Skeletal muscle cell (primary cell): ENCODE measurements around the gene PRKACA.

Experiments used
- DNase-seq: peaks from one replicate; pipeline ENCODE4 v3.0.0-alpha.2; 2010; ENCODE audit warnings: low read depth
- H3K4me3 ChIP-seq: 2 replicates; pipeline ENCODE4 v1.5.1; 2011; ENCODE audit warnings: low read depth, mild to moderate bottlenecking, control low read depth, low read length, moderate library complexity

The PRKACA gene

GRCh38 chr19:14081797-14082674 lies 35.5 kb downstream of the PRKACA start:
- no peak for DNase-seq

GRCh38 chr19:14080887-14081796 lies 36.4 kb downstream of the PRKACA start:
- peak overlapping the region; percentile 77 for H3K4me3 ChIP-seq
- peak; percentile 95 for DNase-seq

More at GRCh38 chr19:14081797-14082674, 35.5 kb downstream of the PRKACA start:
- H3K4me3 ChIP-seq: peak overlapping the region; percentile 77

- DNase-seq: no peak
- H3K4me3 ChIP-seq: no peak overlapping the region
Observed at GRCh38 chr19:14078411-14078810, 39.2 kb downstream of the PRKACA start.

DNA sequence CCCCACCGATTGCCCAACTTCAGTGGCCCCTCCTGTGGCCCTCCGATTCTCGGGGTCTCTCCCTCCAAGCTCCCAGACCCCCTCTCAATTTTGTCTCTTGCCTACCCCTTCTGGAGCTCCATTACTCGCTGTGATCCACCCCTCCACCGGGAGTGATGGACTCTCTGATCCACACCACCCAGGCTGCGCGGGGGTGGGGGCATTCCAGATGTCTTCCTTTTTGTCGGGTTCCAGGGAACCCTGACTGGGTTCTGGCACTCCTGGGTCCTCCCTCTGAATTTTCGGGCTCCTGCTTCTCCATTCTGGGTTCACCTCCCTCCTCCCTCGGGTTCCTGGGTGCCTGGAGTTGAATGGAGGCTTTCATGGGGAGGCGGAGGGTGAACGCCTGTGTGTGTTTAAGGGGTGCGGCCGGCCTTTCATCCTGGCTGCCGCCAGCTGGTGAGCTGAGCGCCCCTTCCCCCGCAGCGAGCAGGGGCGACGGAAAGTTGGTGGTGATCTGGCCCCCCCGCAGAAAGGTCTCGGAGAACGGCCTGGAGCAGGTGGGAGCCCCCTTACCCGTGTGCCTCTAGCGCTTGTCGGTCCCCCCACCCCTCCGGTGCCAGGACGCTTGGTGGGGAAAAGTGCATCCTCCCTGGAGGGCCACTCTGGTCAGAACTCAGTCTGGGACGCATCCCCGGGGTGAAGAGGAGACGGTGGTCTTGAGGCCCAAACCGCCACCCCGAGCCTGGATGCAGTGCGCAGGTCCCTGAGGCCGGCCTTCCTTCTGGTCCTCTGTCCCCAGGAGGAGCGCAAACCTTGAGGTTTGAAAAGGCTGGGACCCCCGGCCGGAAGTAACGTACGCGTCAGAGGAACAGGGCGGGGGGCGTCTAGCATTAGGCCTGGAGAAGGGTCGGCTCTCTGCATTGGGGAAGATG lies 43.4 kb downstream of the PRKACA start:
- no peak for DNase-seq
- peak overlapping the region; percentile 62 for H3K4me3 ChIP-seq

DNA sequence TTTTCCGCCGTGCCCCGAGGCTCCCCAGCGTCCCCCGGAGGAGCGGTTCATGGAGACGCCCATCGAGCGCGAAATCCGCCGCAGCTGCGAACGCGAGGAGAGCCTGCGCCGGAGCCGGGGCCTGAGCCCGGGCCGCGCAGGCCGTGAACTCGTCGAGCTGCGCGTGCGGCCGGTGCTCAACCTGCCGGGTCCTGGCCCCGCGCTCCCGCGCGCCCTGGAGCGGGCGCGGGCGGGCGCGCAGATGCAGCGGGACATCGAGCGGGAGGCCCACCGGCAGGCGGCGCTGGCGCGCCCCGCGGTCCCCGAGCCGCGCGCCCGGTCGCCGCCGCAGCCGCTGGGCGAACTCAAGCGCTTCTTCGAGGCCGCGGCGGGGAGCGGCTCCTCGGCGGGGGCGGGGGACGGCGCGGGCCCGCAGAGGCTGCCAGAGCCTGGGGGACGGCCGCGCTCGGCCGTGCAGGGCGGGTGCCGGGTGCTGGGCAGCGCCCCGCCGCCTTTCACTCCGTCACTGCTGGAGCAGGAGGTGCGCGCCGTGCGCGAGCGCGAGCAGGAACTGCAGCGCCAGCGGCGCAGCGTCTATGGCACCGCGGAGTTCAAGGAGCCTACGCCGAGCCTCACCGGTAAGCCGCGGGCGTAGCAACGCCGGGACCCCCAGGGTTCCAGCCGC lies 44.2 kb downstream of the PRKACA start:
- no peak for DNase-seq
- H3K4me3 ChIP-seq: peak overlapping the region; percentile 62

GRCh38 chr19:14072535-14073260 lies 44.9 kb downstream of the PRKACA start, which contains the start of gene MISP3:
TSS of gene MISP3 (plus strand) at chr19:14072786. CDS start at chr19:14073310, 524 bp downstream.
- no peak for DNase-seq

GRCh38 chr19:14070268-14071050 lies 47.1 kb downstream of the PRKACA start:
- no peak for DNase-seq
- H3K4me3 ChIP-seq: no peak overlapping the region

More at GRCh38 chr19:14072535-14073260, 44.9 kb downstream of the PRKACA start, which contains the start of gene MISP3:
- peak within 1 kb of the TSS; percentile 62 for H3K4me3 ChIP-seq

- H3K4me3 ChIP-seq: no peak overlapping the region
- DNase-seq: no peak
Observed at GRCh38 chr19:14066134-14066533, 51.4 kb downstream of the PRKACA start.

- no peak for DNase-seq
- no peak overlapping the region for H3K4me3 ChIP-seq
Observed at GRCh38 chr19:14063105-14063504, 54.5 kb downstream of the PRKACA start.

- no peak for DNase-seq
- no peak overlapping the region for H3K4me3 ChIP-seq
Observed at GRCh38 chr19:14062558-14062855, 55.1 kb downstream of the PRKACA start.

DNA sequence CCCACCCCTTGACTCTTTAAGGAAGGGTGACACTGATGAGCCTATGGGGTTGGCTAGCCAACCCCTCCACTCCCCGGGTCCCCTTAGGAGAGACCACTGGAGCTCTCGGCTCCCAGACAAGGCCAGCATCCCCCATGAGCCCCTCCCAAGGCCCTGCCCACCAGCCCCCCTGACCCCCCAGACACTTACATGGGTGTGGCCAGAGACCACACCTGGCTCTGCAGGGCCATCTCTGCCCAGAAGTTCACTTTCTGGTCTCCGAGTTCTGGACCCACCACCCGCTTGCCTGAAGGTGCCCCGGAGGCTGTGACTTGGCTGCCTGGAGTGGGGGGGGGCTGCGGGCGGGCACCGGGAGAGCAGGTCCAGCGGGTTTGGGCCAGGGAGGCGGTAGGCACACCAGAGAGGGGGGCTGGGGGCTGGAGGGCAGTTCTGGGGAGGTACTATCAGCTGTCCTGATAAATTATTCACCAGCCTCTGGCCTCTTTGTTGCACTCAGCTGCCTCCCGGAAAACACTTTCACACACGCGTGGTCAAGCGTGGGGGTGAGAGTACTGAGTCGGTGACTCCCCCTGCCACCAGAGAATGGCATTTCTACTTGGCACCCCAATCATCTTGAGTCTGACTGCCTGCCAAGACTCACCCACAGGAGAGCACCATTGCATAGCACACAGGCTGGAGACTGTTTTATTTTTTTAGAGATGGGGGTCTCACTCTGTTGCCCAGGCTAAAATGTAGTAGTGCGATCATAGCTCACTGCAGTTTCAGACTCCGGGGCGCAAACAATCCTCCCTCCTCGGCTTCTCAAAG lies 55.6 kb downstream of the PRKACA start, which contains the start of gene PALM3:
Gene PALM3, minus strand, starts transcription at position 326 of the 807 bp plus-strand sequence. Its CDS starts 96 bp downstream, at position 230.
- DNase-seq: no peak
- H3K4me3 ChIP-seq: no peak within 1 kb of the TSS

DNA sequence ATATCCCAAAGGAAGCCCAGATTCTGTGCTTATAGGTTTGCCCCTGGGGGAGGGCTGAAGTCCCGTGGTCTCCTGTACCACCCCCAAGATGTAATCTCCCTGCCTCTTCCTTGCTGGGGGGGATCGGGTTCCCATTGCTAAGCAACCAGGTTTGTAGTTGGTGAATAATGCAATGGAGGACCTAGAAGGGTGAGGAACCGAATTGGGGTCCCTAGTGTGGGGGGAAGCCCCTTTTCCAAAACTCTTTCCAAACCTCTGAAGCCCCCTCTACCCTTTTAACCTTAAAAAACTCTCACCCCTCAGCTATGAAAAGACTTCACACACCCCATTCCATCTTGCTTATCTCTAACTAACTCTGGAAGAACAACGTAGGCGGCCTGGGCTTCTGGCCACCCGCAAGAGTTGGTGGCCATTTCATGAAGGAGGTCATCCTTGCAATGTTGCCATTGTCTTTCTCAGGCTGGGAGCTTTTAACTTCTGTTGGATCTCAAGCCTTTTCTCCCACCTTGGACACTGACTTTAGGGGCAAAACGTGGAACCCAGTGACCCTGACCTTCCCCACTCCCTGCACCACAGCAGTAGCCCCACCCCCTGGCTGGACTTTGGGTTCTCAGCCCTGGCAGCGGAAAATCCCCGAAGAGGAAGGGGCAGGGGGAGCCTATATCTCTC lies 56.3 kb downstream of the PRKACA start:
- no peak for DNase-seq
- H3K4me3 ChIP-seq: no peak overlapping the region

- DNase-seq: no peak
Observed at GRCh38 chr19:14059652-14060155, 57.9 kb downstream of the PRKACA start.

GRCh38 chr19:14059093-14059480 lies 58.5 kb downstream of the PRKACA start:
- no peak overlapping the region for H3K4me3 ChIP-seq
- no peak for DNase-seq

More at GRCh38 chr19:14059652-14060155, 57.9 kb downstream of the PRKACA start:
- H3K4me3 ChIP-seq: no peak overlapping the region

- no peak overlapping the region for H3K4me3 ChIP-seq
- DNase-seq: no peak
Observed at GRCh38 chr19:14058182-14059092, 59.1 kb downstream of the PRKACA start.
